KBM-7 (cell line): ENCODE results near the gene NUAK1.
"Not testable (repeated sequence)": the region's sequence is repeated elsewhere in the genome, so short reads cannot be mapped to it uniquely, and the experiment has no call there.

Experiments used
- DNase-seq: peaks from one replicate; pipeline ENCODE4 v3.0.0-alpha.2; 2015
- in situ Hi-C: fragments of 300-500 bp; cut with MboI; formaldehyde crosslinking; loops from 2 replicates; pipeline ENCODE4 v1.14.3; 2020; ENCODE audit warnings: low sequenced_read_pairs, low pct_unique_long_range_greater_than_20kb, mixed read lengths

NUAK1 gene

DNA sequence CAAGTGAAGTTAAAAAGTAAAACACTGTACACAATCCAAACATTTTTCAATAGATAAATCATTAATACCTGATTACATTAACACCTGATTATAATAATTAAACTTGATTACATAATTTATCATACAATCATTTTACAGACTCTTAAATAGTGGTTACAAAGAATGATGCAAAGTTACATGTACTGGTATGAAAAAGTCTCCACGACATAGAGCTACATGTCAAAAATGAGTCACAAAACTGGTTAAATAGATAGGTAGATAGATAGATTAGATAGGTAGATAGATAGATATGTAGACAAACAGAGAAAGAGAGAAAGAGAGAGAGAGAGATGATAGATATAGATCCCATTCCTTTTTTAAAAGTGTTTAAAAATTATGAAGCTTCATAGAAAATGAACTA is 109.2 kb downstream of the NUAK1 start:
- in situ Hi-C loops = no loop called here

DNA sequence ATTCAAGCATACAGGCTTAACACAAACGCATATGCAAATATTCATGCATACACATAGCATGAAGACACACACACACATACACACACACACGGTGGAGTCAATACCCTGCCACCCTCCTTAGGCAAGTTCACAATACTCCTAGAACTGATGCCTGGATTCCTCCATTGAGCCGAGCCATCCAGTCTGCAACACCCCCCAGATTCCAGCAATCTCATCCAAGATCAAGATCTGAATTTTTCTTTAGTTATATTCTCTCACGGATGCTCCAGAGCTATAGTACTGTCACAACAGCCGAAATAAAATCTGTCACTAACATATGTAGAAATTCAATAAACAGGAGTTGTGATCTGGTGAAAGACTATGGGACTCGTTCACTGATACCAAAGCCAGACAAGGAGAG is 110.8 kb downstream of the NUAK1 start:
- DNase-seq = no peak
- in situ Hi-C loops = no loop called here

More for the DNA sequence above, 109.2 kb downstream of the NUAK1 start:
- DNase-seq = no peak

DNA sequence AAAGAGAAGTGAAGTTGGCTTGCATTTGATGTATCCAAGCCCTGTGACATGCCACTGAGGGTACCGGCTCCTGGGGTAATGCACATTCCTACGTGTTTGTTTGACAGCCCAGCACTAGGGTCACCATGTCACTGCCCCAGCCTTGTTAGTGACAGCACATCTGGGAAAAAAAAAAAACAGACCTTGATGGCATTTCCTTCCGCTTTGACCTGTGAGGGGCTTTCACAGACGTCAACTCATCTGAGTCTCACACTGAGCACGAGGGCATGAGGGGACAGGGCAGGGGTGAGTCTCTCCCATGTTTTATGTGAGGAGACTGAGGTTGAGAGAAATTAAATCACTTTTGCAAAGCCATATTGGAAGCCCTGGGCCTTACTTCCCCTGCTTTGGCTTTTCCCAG is 111.5 kb downstream of the NUAK1 start:
- in situ Hi-C loops = no loop called here
- no peak for DNase-seq

DNA sequence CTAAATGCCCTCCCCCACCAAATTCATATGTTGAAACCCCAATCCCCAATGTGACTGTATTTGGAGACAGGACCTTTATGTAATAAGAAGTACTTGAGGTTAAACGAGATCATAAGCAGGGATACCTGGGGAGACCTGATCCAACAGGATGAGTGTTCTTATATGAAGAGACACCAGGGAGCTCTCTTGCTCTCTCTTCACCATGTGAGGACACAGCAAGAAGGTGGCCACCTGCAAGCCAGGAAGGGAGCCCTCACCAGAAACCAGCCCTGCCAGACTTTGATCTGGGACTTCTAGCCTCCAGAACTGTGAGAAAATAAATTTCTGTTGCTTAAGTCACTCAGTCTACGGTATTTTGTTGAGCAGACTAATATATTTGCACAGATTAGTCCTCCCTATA is 113.6 kb downstream of the NUAK1 start:
- in situ Hi-C loops = no loop called here

GRCh38 chr12:106023039-106023438 is 115.7 kb downstream of the NUAK1 start:
- no peak for DNase-seq
- in situ Hi-C loops = no loop called here

More for the DNA sequence above, 113.6 kb downstream of the NUAK1 start:
- DNase-seq = no peak

- DNase-seq = no peak
- in situ Hi-C loops = no loop called here
Observed at GRCh38 chr12:106022568-106023012, 116.2 kb downstream of the NUAK1 start.

GRCh38 chr12:106021516-106021915 is 117.2 kb downstream of the NUAK1 start:
- in situ Hi-C loops = no loop called here
- DNase-seq = no peak

DNA sequence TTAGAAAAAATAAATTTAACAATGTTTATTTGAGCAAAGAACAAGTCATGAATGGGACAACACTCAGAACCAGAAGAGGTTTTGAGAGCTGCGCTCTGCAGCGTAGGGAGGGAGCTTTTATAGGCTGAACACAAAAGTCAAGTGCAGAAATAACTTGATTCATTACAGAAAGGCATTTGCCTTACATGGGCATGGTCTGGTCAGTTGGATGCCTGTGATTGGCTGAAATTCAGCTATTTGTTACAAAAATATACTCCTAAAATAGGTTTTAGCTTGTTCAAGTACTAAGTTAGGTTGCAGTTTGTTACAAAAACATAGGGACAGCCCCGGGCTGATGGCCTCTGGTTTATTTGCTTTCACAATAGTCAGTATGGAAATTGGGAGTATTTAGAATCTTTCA is 118.0 kb downstream of the NUAK1 start:
- in situ Hi-C loops = no loop called here
- DNase-seq = no peak

DNA sequence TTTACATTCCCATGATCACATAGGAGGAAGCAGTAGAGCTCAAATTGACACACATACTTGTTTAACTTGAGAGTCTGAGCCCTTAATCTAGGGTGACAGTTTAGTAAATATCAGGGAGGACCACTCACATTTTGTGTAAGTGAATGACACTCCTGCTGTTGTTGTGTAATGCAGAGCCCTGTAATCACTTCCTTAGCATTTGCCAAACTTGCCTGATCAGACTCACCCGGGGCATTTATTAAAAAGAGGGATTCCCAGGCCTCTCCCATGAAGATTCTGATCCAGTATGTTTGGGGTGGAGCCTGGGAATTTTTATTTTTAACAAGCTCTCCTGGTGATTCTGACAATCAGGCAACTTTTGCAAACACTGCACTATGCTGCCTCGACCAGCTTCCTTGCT is 119.6 kb downstream of the NUAK1 start:
- in situ Hi-C loops = no loop called here
- DNase-seq = no peak

DNA sequence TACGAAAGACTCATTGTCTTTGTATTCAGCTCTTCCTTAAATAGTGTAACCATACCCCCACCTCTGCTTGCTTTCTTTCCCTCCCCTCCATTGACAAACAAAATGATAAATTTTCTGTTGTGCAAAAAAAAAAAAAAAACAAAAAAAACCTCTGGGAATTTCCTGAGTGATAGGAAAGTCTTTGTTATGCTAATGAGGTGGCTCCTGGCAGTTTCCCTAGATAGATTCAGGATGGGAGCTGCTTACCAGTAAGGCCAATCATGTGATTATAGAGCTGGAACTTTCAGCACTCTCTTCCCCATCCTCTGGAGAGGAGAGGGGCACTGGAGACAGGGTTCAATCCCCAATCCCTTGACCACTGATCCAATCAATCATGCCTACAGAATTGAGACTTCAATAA is 120.5 kb downstream of the NUAK1 start:
- DNase-seq = no peak
- in situ Hi-C loops = no loop called here

DNA sequence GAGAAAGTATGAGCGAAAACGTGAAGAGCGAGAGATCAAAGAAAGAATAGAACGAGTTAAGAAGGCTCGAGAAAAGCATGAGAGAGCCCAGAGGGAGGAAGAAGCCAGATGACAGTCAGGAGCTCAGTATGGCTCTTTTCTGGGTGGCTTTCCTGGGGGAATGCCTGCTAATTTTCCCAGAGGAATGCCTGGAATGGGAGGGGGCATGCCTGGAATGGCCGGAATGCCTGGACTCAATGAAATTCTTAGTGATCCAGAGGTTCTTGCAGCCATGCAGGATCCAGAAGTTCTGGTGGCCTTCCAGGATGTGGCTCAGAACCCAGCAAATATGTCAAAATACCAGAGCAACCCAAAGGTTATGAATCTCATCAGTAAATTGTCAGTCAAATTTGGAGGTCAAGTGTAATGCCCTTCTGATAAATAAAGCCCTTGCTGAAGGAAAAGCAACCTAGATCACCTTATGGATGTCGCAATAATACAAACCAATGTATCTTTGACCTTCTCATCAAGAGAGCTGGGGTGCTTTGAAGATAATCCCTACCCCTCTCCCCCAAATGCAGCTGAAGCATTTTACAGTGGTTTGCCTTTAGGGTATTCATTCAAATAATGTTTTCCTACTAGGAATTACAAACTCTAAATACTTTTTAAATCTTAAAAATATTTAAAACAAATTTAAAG is 122.0 kb downstream of the NUAK1 start:
- DNase-seq, in situ Hi-C loops: not testable (repeated sequence)

GRCh38 chr12:106015646-106016045 is 123.1 kb downstream of the NUAK1 start:
- no peak for DNase-seq
- in situ Hi-C loops = no loop called here

- in situ Hi-C loops = no loop called here
Observed at GRCh38 chr12:106013941-106014340, 124.8 kb downstream of the NUAK1 start.

More at GRCh38 chr12:106013941-106014340, 124.8 kb downstream of the NUAK1 start:
- DNase-seq = no peak
